ENCODE results near the gene ARHGEF16. TPM values are rescaled to one million over a fixed set of nuclear protein-coding genes. Genes with fewer than 3 reads are reported as not detected.

Gene ARHGEF16
- total RNA-seq, 1 experiment from 2014 or later: 10.1 TPM

- no peaks in the 10 kb centered on the region for H3K4me1 ChIP-seq (ENCODE audit: control insufficient read depth, insufficient read depth, low read length)
Observed at GRCh38 chr1:3420218-3420951, 34.1 kb upstream of the ARHGEF16 start.

GRCh38 chr1:3422638-3423037 is 31.8 kb upstream of the ARHGEF16 start:
- POLR2A ChIA-PET: no interaction called here
- H3K27me3 ChIP-seq (ENCODE audit: control insufficient read depth, insufficient read depth, low read length): no peaks in the 10 kb centered on the region
- H3K4me3 ChIP-seq (ENCODE audit: low read depth in 2 of 2, low read length in 2 of 2): no peak overlapping the region
- in situ Hi-C loops (cut with HindIII; ENCODE audit: low pct_unique_long_range_greater_than_20kb, low sequenced_read_pairs) (no loop called here), intact Hi-C loops (cut with micrococcal nuclease; ENCODE audit: unreplicated experiment) (loop anchor here (5.0 kb wide), 2 partner anchors 355 to 410 kb away; partner anchors contain the start of gene PRDM16)
- TF ChIP-seq SIN3A (IDR thresholded peaks at IDR 0.05; ENCODE audit: borderline replicate concordance, insufficient read depth, low read depth, low read length): no peak
- TF ChIP-seq POLR2AphosphoS5 (IDR thresholded peaks at IDR 0.05; ENCODE audit: low read depth, low read length): no peak
- TF ChIP-seq, protein P1, sequence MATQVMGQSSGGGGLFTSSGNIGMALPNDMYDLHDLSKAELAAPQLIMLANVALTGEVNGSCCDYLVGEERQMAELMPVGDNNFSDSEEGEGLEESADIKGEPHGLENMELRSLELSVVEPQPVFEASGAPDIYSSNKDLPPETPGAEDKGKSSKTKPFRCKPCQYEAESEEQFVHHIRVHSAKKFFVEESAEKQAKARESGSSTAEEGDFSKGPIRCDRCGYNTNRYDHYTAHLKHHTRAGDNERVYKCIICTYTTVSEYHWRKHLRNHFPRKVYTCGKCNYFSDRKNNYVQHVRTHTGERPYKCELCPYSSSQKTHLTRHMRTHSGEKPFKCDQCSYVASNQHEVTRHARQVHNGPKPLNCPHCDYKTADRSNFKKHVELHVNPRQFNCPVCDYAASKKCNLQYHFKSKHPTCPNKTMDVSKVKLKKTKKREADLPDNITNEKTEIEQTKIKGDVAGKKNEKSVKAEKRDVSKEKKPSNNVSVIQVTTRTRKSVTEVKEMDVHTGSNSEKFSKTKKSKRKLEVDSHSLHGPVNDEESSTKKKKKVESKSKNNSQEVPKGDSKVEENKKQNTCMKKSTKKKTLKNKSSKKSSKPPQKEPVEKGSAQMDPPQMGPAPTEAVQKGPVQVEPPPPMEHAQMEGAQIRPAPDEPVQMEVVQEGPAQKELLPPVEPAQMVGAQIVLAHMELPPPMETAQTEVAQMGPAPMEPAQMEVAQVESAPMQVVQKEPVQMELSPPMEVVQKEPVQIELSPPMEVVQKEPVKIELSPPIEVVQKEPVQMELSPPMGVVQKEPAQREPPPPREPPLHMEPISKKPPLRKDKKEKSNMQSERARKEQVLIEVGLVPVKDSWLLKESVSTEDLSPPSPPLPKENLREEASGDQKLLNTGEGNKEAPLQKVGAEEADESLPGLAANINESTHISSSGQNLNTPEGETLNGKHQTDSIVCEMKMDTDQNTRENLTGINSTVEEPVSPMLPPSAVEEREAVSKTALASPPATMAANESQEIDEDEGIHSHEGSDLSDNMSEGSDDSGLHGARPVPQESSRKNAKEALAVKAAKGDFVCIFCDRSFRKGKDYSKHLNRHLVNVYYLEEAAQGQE (IDR thresholded peaks at IDR 0.05; ENCODE audit: insufficient read depth in 1 of 2, low read depth in 2 of 2, low read length in 1 of 2): no peak
- no peak for TF ChIP-seq TCF7L2 (IDR thresholded peaks at IDR 0.05; ENCODE audit: low read depth, low read length)
- TF ChIP-seq, protein P2, sequence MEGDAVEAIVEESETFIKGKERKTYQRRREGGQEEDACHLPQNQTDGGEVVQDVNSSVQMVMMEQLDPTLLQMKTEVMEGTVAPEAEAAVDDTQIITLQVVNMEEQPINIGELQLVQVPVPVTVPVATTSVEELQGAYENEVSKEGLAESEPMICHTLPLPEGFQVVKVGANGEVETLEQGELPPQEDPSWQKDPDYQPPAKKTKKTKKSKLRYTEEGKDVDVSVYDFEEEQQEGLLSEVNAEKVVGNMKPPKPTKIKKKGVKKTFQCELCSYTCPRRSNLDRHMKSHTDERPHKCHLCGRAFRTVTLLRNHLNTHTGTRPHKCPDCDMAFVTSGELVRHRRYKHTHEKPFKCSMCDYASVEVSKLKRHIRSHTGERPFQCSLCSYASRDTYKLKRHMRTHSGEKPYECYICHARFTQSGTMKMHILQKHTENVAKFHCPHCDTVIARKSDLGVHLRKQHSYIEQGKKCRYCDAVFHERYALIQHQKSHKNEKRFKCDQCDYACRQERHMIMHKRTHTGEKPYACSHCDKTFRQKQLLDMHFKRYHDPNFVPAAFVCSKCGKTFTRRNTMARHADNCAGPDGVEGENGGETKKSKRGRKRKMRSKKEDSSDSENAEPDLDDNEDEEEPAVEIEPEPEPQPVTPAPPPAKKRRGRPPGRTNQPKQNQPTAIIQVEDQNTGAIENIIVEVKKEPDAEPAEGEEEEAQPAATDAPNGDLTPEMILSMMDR (IDR thresholded peaks at IDR 0.05): no peak
- no TSS peak for BruUV-seq (replicated peaks)
- H3K9me3 ChIP-seq (ENCODE audit: control insufficient read depth, insufficient read depth, low read depth, low read length): no peaks in the 10 kb centered on the region
- H3K36me3 ChIP-seq (ENCODE audit: control insufficient read depth, insufficient read depth, low read length): peaks cover 6% of the 10 kb centered on the region; the same call in 1 of the 2 replicates
- ATAC-seq: no peak
- CTCF ChIA-PET: no interaction called here
- no peaks in the 10 kb centered on the region for H3K4me1 ChIP-seq (ENCODE audit: control insufficient read depth, insufficient read depth, low read length)
- DNase-seq (ENCODE audit: low read depth, low spot score): no peak
- H3K27ac ChIP-seq (ENCODE audit: low read length): no peak overlapping the region

More at GRCh38 chr1:3420218-3420951, 34.1 kb upstream of the ARHGEF16 start:
- CTCF ChIA-PET: interaction anchor here (0.6 to 0.7 kb wide), 2 partner anchors 180 to 515 kb away, joined by 3 read pairs; no protein-coding TSS in a partner anchor
- POLR2A ChIA-PET: no interaction called here
- Histone ChIP-seq H3K27ac (ENCODE audit: low read length) (no peak overlapping the region), H3K9me3 (ENCODE audit: control insufficient read depth, insufficient read depth, low read depth, low read length) (no peaks in the 10 kb centered on the region), H3K4me3 (ENCODE audit: low read depth in 2 of 2, low read length in 2 of 2) (no peak overlapping the region), H3K27me3 (ENCODE audit: control insufficient read depth, insufficient read depth, low read length) (no peaks in the 10 kb centered on the region), H3K36me3 (ENCODE audit: control insufficient read depth, insufficient read depth, low read length) (no peaks in the 10 kb centered on the region)
- no TSS peak for BruUV-seq (replicated peaks)
- DNase-seq (ENCODE audit: low read depth, low spot score): no peak
- intact Hi-C loops (cut with micrococcal nuclease; ENCODE audit: unreplicated experiment): loop anchor here (5.0 kb wide), 2 partner anchors 353 to 408 kb away; partner anchors contain the start of gene PRDM16
- in situ Hi-C loops (cut with HindIII; ENCODE audit: low pct_unique_long_range_greater_than_20kb, low sequenced_read_pairs): no loop called here
- TF ChIP-seq, protein P2 (IDR thresholded peaks at IDR 0.05): no peak
- TF ChIP-seq SIN3A (IDR thresholded peaks at IDR 0.05; ENCODE audit: borderline replicate concordance, insufficient read depth, low read depth, low read length) (no peak), TCF7L2 (IDR thresholded peaks at IDR 0.05; ENCODE audit: low read depth, low read length) (no peak), POLR2AphosphoS5 (IDR thresholded peaks at IDR 0.05; ENCODE audit: low read depth, low read length) (no peak)
- TF ChIP-seq, protein P1 (IDR thresholded peaks at IDR 0.05; ENCODE audit: insufficient read depth in 1 of 2, low read depth in 2 of 2, low read length in 1 of 2): no peak
- no peak for ATAC-seq
